Activated T-cell treated with anti-CD3 and anti-CD28 coated beads, Interleukin-2, amount 50 U/mL, for 72 hours (primary cell): ENCODE data around the gene PHRF1. TPM values are rescaled to one million over a fixed set of nuclear protein-coding genes. Genes with fewer than 3 reads are reported as not detected.

Experiments used
- ATAC-seq, 2 donors: fragments of 150-1000 bp; cut with Tn5 transposase; replicated peaks in 1 of 2; 2 replicates each; pipeline ENCODE4 v1.10.0; 2021; ENCODE audit warnings: moderate library complexity in 2 of 2, mild to moderate bottlenecking in 1 of 2
- DNase-seq, 2 donors: peaks; one replicate each; pipeline ENCODE4 v3.0.0; 2021 to 2022; ENCODE audit warnings: mixed read lengths in 1 of 2
- H3K27ac Mint-ChIP-seq: one replicate; pipeline ENCODE4 v1.8.0; 2022; ENCODE audit warnings: mild to moderate bottlenecking, moderate library complexity, mixed read lengths
- H3K27me3 Mint-ChIP-seq: one replicate; pipeline ENCODE4 v1.8.0; 2022; ENCODE audit warnings: low read depth, mixed read lengths
- H3K36me3 Mint-ChIP-seq, 2 donors: one replicate each; pipeline ENCODE4 v1.8.0; 2022; ENCODE audit warnings: mixed read lengths in 2 of 2, mild to moderate bottlenecking in 1 of 2; ENCODE audit not compliant: insufficient read depth in 2 of 2
- H3K4me1 Mint-ChIP-seq: one replicate; pipeline ENCODE4 v1.8.0; 2022; ENCODE audit warnings: low read depth, mixed read lengths
- H3K4me3 Mint-ChIP-seq, 2 donors: one replicate each; pipeline ENCODE4 v1.8.0; 2022; ENCODE audit warnings: mild to moderate bottlenecking in 2 of 2, mixed read lengths in 2 of 2, moderate library complexity in 2 of 2
- H3K9me3 Mint-ChIP-seq, 2 donors: one replicate each; pipeline ENCODE4 v1.8.0; 2022; ENCODE audit warnings: mixed read lengths in 2 of 2
- total RNA-seq, 2 donors: library from RNA; stranded (reverse); gene quantifications; one replicate each; pipeline ENCODE4 v1.2.3, GENCODE V29; 2022

PHRF1 gene
- total RNA-seq, result 10 to 100 TPM; 29.7 to 31.0 TPM

- peak; percentile 91 for ATAC-seq
- H3K27ac Mint-ChIP-seq, result peak within 1 kb of the TSS; percentile 94
- H3K4me3 Mint-ChIP-seq, result peak within 1 kb of the TSS; percentile 92 to 96
- no peaks in the 10 kb centered on the region for H3K9me3 Mint-ChIP-seq
- DNase-seq, result peak; percentile 96 to 97
- H3K36me3 Mint-ChIP-seq, result peaks cover 3 to 7% of the 10 kb centered on the region in 2 donors
- H3K27me3 Mint-ChIP-seq, result peaks cover 13% of the 10 kb centered on the region
- peaks cover 50% of the 10 kb centered on the region for H3K4me1 Mint-ChIP-seq
Measured at GRCh38 chr11:575996-576768, at the start of gene PHRF1. TSS of gene PHRF1 (plus strand) at chr11:576470. CDS start at chr11:581513, 5,043 bp downstream.

GRCh38 chr11:528166-528814, 48.0 kb upstream of the PHRF1 start:
- peaks cover 0 to 2% of the 10 kb centered on the region in 2 donors for H3K36me3 Mint-ChIP-seq
- ATAC-seq (no peak), DNase-seq (no peak)
- H3K27me3 Mint-ChIP-seq, result no peaks in the 10 kb centered on the region
- H3K4me3 Mint-ChIP-seq, result no peak overlapping the region
- H3K9me3 Mint-ChIP-seq, result no peaks in the 10 kb centered on the region
- no peaks in the 10 kb centered on the region for H3K4me1 Mint-ChIP-seq
- H3K27ac Mint-ChIP-seq, result no peak overlapping the region

DNA sequence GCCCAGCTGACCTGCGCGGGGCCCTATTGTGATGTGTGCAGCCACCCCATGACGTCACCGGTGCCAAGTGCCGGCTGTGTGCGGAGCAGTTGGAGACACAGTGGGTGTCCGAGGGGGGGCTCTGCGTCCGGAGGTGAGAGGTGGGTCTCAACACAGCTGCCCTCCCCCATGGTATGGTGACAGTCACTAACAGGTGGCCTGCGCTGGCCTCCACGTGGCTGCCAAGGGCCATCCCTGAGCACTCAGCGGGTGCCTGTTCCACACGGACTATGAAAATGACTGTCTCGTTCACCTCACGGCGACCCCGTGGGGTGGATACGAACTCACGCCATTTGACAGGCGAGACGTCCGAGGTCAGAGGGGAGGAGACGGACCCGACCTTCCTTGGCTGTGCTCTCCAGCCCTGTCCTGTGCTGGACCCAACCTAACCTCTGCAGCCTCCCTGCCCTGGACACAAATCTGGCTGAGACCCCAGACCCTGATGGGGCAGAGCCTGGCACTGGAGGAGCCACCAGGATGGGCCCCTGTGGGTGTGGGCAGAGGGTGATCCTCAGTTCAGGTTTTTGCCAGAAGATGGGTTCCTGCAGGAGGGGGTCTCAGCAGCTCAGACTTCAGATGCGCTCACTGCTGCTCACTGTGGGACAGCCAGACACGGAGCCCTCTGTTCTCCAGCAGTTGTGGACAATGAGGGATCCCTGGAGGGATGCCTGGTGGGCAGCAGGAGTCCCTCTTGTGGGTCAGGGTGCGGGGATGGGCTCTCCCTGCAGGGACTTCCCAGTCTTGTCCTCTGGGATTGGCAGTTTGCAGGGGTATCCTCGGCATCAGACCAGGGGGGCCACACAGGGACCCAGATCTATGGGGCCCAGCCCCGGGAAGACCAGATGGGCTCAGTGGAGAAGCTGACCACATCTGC, 47.2 kb upstream of the PHRF1 start:
- no peak for ATAC-seq
- peaks cover 0 to 2% of the 10 kb centered on the region in 2 donors for H3K36me3 Mint-ChIP-seq
- no peaks in the 10 kb centered on the region for H3K4me1 Mint-ChIP-seq

GRCh38 chr11:529728-530411, 46.4 kb upstream of the PHRF1 start:
- H3K27me3 Mint-ChIP-seq, result no peaks in the 10 kb centered on the region
- DNase-seq (no peak), ATAC-seq (no peak)
- H3K4me3 Mint-ChIP-seq, result no peak overlapping the region
- no peaks in the 10 kb centered on the region for H3K4me1 Mint-ChIP-seq
- peaks cover 0 to 2% of the 10 kb centered on the region in 2 donors for H3K36me3 Mint-ChIP-seq
- no peak overlapping the region for H3K27ac Mint-ChIP-seq
- H3K9me3 Mint-ChIP-seq, result no peaks in the 10 kb centered on the region

More for the DNA sequence above, 47.2 kb upstream of the PHRF1 start:
- DNase-seq, result no peak
- Mint-ChIP-seq H3K9me3 (no peaks in the 10 kb centered on the region), H3K4me3 (no peak overlapping the region), H3K27ac (no peak overlapping the region), H3K27me3 (no peaks in the 10 kb centered on the region)

DNA sequence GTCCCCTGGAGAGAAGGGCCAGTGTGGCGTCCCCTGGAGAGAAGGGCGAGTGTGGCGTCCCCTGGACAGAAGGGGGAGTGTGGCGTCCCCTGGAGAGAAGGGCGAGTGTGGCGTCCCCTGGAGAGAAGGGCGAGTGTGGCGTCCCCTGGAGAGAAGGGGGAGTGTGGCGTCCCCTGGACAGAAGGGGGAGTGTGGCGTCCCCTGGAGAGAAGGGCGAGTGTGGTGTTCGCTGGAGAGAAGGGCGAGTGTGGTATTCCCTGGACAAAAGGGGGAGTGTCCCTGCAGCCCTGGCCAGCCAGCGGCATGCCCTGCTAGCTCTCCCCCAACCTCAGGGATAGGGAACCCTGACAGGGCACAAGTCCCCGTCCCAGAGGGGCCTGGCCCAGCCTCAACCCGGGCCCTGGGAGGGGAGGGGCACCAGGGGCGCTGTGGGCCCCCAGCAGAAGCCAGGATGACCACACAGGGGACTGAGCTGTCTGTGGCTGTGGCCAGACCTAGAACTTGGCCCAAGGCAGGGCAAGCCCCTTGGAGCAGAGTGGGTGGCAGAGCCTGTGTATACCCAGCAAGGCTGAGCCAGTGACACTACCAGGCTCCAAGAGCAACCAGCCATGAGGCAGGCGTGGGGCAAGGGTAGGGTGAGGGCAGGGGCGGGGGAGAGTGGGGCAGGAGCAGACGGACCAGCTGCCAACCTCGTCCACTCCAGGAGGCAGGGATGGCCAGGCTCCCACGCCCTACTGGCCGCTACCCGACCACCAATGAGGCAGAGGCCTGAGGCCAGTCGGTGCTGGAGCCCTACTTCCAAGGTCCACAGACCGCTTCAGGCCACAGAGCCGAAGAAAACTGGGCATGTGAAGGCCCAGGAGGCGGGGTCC, 45.1 kb upstream of the PHRF1 start:
- Mint-ChIP-seq H3K4me3 (no peak overlapping the region), H3K27ac (no peak overlapping the region), H3K27me3 (no peaks in the 10 kb centered on the region), H3K4me1 (peaks cover 3% of the 10 kb centered on the region), H3K36me3 (peaks cover 0 to 2% of the 10 kb centered on the region in 2 donors), H3K9me3 (no peaks in the 10 kb centered on the region)
- ATAC-seq, result no peak
- no peak for DNase-seq

DNA sequence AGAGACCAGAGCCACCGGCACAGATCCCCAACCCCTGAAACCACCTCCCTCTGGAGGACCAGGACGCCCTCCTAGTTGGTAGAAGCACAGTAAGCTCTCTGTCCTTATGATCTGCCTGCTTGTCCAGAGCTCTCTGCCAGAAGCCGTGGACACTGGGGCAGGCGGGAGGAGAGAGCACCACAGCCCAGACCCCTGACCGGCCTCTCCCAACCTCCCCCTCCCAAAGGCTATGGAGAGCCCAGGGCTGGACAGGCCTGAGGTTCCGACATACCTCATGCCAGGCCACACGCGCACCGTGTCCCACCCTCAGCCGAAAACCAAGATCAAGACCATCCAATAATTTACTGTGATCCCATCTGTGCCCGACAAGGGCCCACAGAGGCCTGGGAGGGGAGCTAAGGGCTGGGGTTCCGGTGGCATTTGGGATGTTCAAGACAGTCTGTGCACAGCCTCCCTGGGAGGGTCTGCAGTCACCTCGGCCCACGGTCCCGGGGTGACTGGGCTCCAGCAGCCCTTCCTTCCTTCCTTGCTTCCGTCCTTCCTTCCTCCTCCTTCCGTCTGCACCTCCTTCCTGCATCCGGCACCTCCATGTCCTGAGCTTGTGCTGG, 44.2 kb upstream of the PHRF1 start:
- Mint-ChIP-seq H3K4me3 (peak overlapping the region in 1 of 2 donors; percentile 24), H3K27ac (no peak overlapping the region), H3K9me3 (no peaks in the 10 kb centered on the region)

DNA sequence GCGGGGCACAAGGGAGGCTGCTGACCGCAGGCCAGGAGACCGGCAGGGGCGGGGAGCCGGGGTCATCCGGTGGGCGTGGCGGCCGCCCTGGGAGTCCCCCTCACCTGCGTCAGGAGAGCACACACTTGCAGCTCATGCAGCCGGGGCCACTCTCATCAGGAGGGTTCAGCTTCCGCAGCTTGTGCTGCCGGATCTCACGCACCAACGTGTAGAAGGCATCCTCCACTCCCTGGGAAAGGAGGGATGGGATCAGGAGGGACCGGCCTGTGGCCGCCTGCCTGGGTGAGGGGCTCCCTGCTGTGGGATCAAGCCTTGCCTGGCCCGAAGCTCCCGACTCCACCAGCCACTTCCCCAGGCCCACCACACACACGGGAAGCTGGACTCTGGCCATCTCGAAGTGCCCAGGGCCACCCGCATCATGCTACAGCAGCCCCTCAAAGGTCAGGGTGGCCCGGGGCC, 43.7 kb upstream of the PHRF1 start:
- no peak overlapping the region for H3K4me3 Mint-ChIP-seq
- H3K9me3 Mint-ChIP-seq, result no peaks in the 10 kb centered on the region
- H3K36me3 Mint-ChIP-seq, result peaks cover 0 to 2% of the 10 kb centered on the region in 2 donors
- H3K27ac Mint-ChIP-seq, result no peak overlapping the region
- no peak for ATAC-seq
- no peak for DNase-seq
- H3K27me3 Mint-ChIP-seq, result no peaks in the 10 kb centered on the region
- peaks cover 6% of the 10 kb centered on the region for H3K4me1 Mint-ChIP-seq

More for the DNA sequence above, 44.2 kb upstream of the PHRF1 start:
- peaks cover 6% of the 10 kb centered on the region for H3K4me1 Mint-ChIP-seq
- peaks cover 0 to 2% of the 10 kb centered on the region in 2 donors for H3K36me3 Mint-ChIP-seq
- DNase-seq, result no peak
- H3K27me3 Mint-ChIP-seq, result no peaks in the 10 kb centered on the region
- no peak for ATAC-seq

DNA sequence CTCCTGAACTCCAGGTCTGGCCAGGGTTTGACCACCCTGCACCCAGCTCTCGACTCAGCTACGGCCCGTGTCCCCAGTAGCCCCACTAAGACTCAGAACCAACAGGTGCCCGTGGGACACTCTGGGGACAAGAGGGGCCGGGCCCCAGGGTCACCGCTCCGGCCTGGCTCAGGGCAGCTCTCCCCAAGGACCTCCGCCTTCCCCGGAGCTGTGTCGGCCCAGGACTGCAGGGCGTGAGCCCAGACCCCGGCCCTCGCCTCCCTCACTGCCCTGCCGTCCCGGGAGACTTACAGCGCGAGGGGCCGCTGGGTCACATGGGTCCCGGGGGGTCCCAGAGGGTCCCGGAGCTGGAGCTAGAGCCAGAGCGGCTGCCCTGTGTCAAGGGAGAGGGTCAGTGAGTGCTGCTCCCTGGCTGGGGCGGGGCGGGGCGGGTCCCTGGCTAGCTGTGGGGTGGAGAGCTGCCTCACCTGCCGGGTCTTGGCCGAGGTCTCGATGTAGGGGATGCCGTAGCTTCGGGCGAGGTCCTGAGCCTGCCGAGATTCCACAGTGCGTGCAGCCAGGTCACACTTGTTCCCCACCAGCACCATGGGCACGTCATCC, 43.2 kb upstream of the PHRF1 start:
- H3K4me3 Mint-ChIP-seq, result no peak overlapping the region
- no peaks in the 10 kb centered on the region for H3K27me3 Mint-ChIP-seq
- no peak for DNase-seq
- no peak overlapping the region for H3K27ac Mint-ChIP-seq
- H3K4me1 Mint-ChIP-seq, result peaks cover 6% of the 10 kb centered on the region
- H3K9me3 Mint-ChIP-seq, result no peaks in the 10 kb centered on the region
- H3K36me3 Mint-ChIP-seq, result peaks cover 0 to 2% of the 10 kb centered on the region in 2 donors
- ATAC-seq, result no peak

GRCh38 chr11:533586-534395, 42.5 kb upstream of the PHRF1 start:
- Mint-ChIP-seq H3K36me3 (peaks cover 0 to 2% of the 10 kb centered on the region in 2 donors), H3K4me1 (peaks cover 6% of the 10 kb centered on the region), H3K4me3 (peak overlapping the region; percentile 76 to 80), H3K9me3 (no peaks in the 10 kb centered on the region), H3K27me3 (no peaks in the 10 kb centered on the region), H3K27ac (no peak overlapping the region)
- DNase-seq, result no peak
- no peak for ATAC-seq

- Mint-ChIP-seq H3K27ac (no peak overlapping the region), H3K36me3 (peaks cover 0 to 2% of the 10 kb centered on the region in 2 donors), H3K9me3 (no peaks in the 10 kb centered on the region), H3K4me1 (peaks cover 6% of the 10 kb centered on the region), H3K27me3 (no peaks in the 10 kb centered on the region), H3K4me3 (peak overlapping the region; percentile 76 to 80)
- ATAC-seq (no peak), DNase-seq (peak; percentile 48 to 50)
Measured at GRCh38 chr11:534396-535209, 41.7 kb upstream of the PHRF1 start.
